GM21528 (cell line): ENCODE results near the gene SH3BP4.

ENCODE experiments used
- ATAC-seq: cut with Tn5 transposase; IDR thresholded peaks from one replicate; pipeline ENCODE4 v1.9.1; 2021; ENCODE audit warnings: mild to moderate bottlenecking, moderate library complexity; ENCODE audit not compliant: unreplicated experiment, low FRiP score

SH3BP4 gene

GRCh38 chr2:235030126-235030525 lies 78.3 kb downstream of the SH3BP4 start:
- no peak for ATAC-seq

- no peak for ATAC-seq
These were observed 79.1 kb downstream of the SH3BP4 start for GRCh38 chr2:235030936-235031335.

- ATAC-seq: no peak
These were observed 80.0 kb downstream of the SH3BP4 start for GRCh38 chr2:235031686-235032373.

- no peak for ATAC-seq
These were observed 80.6 kb downstream of the SH3BP4 start for GRCh38 chr2:235032466-235032865.

- ATAC-seq: no peak
These were observed 81.1 kb downstream of the SH3BP4 start for GRCh38 chr2:235032949-235033348.

- ATAC-seq: no peak
These were observed 82.7 kb downstream of the SH3BP4 start for GRCh38 chr2:235034265-235035118.

- ATAC-seq: no peak
These were observed 85.9 kb downstream of the SH3BP4 start for GRCh38 chr2:235037604-235038166.

- no peak for ATAC-seq
These were observed 89.6 kb downstream of the SH3BP4 start for GRCh38 chr2:235041221-235041917.

GRCh38 chr2:235041918-235042575 lies 90.2 kb downstream of the SH3BP4 start:
- no peak for ATAC-seq

GRCh38 chr2:235042576-235043515 lies 91.0 kb downstream of the SH3BP4 start:
- ATAC-seq: no peak

- ATAC-seq: no peak
These were observed 92.1 kb downstream of the SH3BP4 start for GRCh38 chr2:235043762-235044500.

GRCh38 chr2:235044501-235045271 lies 92.9 kb downstream of the SH3BP4 start:
- no peak for ATAC-seq

GRCh38 chr2:235045336-235045972 lies 93.6 kb downstream of the SH3BP4 start:
- ATAC-seq: no peak

GRCh38 chr2:235045973-235046343 lies 94.1 kb downstream of the SH3BP4 start:
- no peak for ATAC-seq

- no peak for ATAC-seq
These were observed 94.8 kb downstream of the SH3BP4 start for GRCh38 chr2:235046589-235046988.

- ATAC-seq: no peak
These were observed 95.6 kb downstream of the SH3BP4 start for GRCh38 chr2:235047171-235048160.
